ENCODE results near the gene RHOD. TPM values are rescaled to one million over a fixed set of nuclear protein-coding genes. Genes with fewer than 3 reads are reported as not detected.

RHOD gene
- total and polyA plus RNA-seq, 2 of the 8 experiments (the other 6 are each of a cell fraction or from before 2014, with no cell fraction given): 12.1 to 17.6 TPM

- Histone ChIP-seq H3K9ac (replicated peaks in 1 of 4; ENCODE audit: extremely low read depth in 1 of 4, low read depth in 3 of 4, low read length in 3 of 4) (no peak overlapping the region), H3K23me2 (ENCODE audit: low read depth, low read length) (no peaks in the 10 kb centered on the region), H2BK12ac (ENCODE audit: low read depth, low read length) (no peak overlapping the region), H2BK120ac (replicated peaks; ENCODE audit: low read depth, low read length) (no peak overlapping the region), H3K9me3 (ENCODE audit: insufficient read depth in 2 of 2, low read depth in 1 of 2, low read length in 1 of 2) (no peaks in the 10 kb centered on the region), H3K4me3 (ENCODE audit: extremely low read depth in 1 of 4, insufficient read depth in 2 of 4, low read depth in 3 of 4, low read length in 4 of 4) (no peak overlapping the region), H4K20me1 (replicated peaks in 1 of 2; ENCODE audit: control insufficient read depth in 1 of 2, insufficient read depth in 2 of 2, low read length in 2 of 2) (no peaks in the 10 kb centered on the region), H3K56ac (replicated peaks; ENCODE audit: insufficient read length, low read depth, low read length) (no peak overlapping the region), H3K4me2 (ENCODE audit: insufficient read depth in 1 of 2, low read depth in 2 of 2, low read length in 2 of 2) (no peak overlapping the region), H3K79me2 (ENCODE audit: control insufficient read depth in 1 of 2, insufficient read depth in 2 of 2, low read length in 2 of 2) (no peaks in the 10 kb centered on the region), H3K23ac (ENCODE audit: insufficient read length) (no peak overlapping the region), H3K36me3 (ENCODE audit: control insufficient read depth in 2 of 4, insufficient read depth in 4 of 4, low read length in 3 of 4) (no peaks in the 10 kb centered on the region), H2BK5ac (ENCODE audit: low read depth, low read length) (no peak overlapping the region), H2AK5ac (ENCODE audit: low read depth, low read length) (0 out of 2 replicates have a peak overlapping the region, but pooled peaks have one; percentile 13), H2BK15ac (ENCODE audit: low read length) (no peak overlapping the region), H3K4me1 (replicated peaks in 1 of 4; ENCODE audit: control insufficient read depth in 3 of 4, insufficient read depth in 4 of 4, low read length in 3 of 4) (peaks cover 0 to 8% (median 0%) of the 10 kb centered on the region in 4 experiments; a peak in 2 of 7 replicates), H3K14ac (ENCODE audit: insufficient read length) (no peak overlapping the region), H3K4ac (replicated peaks; ENCODE audit: insufficient read length, low read depth, low read length) (no peak overlapping the region), H3K18ac (ENCODE audit: extremely low read depth, low read length) (no peak overlapping the region), H2BK20ac (ENCODE audit: low read length) (no peak overlapping the region), H4K8ac (ENCODE audit: extremely low read depth, insufficient read depth, low read length) (no peak overlapping the region), H4K91ac (replicated peaks; ENCODE audit: insufficient read length, low read length) (no peak overlapping the region), H3K79me1 (ENCODE audit: low read depth, low read length) (no peaks in the 10 kb centered on the region), H3K27me3 (replicated peaks in 1 of 4; ENCODE audit: control insufficient read depth in 3 of 4, extremely low read depth in 1 of 4, insufficient read depth in 3 of 4, low read length in 3 of 4) (no peaks in the 10 kb centered on the region), H2AFZ (ENCODE audit: low read length) (no peak overlapping the region), H4K5ac (ENCODE audit: insufficient read length, low read depth, low read length) (no peak overlapping the region), H3K27ac (ENCODE audit: low read depth, low read length) (no peak overlapping the region)
- WGBS, 2 experiments (ENCODE audit: extremely low coverage in 1 of 2, insufficient coverage in 1 of 2, insufficient read length in 1 of 2, insufficient replicate concordance in 2 of 2, low coverage in 1 of 2, low lambda C conversion rate in 2 of 2, missing lambda C conversion rate in 1 of 2): 85% methylated on average over 6 of the region's 6 CpGs; no CpG with 5 or more reads in 1 of the 2 experiments
- DNase-seq (ENCODE audit: low read depth in 1 of 2, low spot score in 2 of 2) (no peak), FAIRE-seq (no peak)
- POLR2A ChIA-PET (ENCODE audit: partially characterized antibody): no interaction called here
- CTCF ChIA-PET (ENCODE audit: partially characterized antibody): no interaction called here
- TF ChIP-seq ATF3 (IDR thresholded peaks at IDR 0.05; ENCODE audit: insufficient read depth, low read depth, low read length): no peak
- TF ChIP-seq POU5F1 (IDR thresholded peaks at IDR 0.05; ENCODE audit: low read depth, low read length): no peak
- TF ChIP-seq SIRT6 (IDR thresholded peaks at IDR 0.05; ENCODE audit: low read length): no peak
- TF ChIP-seq EZH2 (IDR thresholded peaks at IDR 0.05; ENCODE audit: low read depth, low read length, severe bottlenecking): no peak
- no peak for TF ChIP-seq BCL11A (IDR thresholded peaks at IDR 0.05; ENCODE audit: low read depth in 2 of 2, low read length in 2 of 2)
- TF ChIP-seq TAF7 (optimal IDR thresholded peaks at IDR 0.05; ENCODE audit: borderline replicate concordance, low read depth, low read length): no peak
- no peak for TF ChIP-seq ZNF274 (IDR thresholded peaks at IDR 0.05; ENCODE audit: borderline replicate concordance, extremely low read depth, low read length)
- no peak for TF ChIP-seq ATF2 (IDR thresholded peaks at IDR 0.05; ENCODE audit: low read length)
- no peak for TF ChIP-seq POLR2AphosphoS5 (IDR thresholded peaks at IDR 0.05; ENCODE audit: low read depth, low read length)
- no peak for TF ChIP-seq PHF8 (conservative IDR thresholded peaks at IDR 0.05; ENCODE audit: low read depth, low read length)
- no peak for TF ChIP-seq CBX5 (IDR thresholded peaks at IDR 0.05; ENCODE audit: low read depth, low read length)
Measured at GRCh38 chr11:67034350-67034749, 22.3 kb upstream of the RHOD start.

Measured in H1 (cell line).